ENCODE results near the gene PROSER1. TPM values are rescaled to one million over a fixed set of nuclear protein-coding genes. Genes with fewer than 3 reads are reported as not detected.
"Not testable (repeated sequence)": the region's sequence is repeated elsewhere in the genome, so short reads cannot be mapped to it uniquely, and the experiment has no call there.

The PROSER1 gene
- total RNA-seq = 10 to 100 TPM; 73.4 to 78.8 TPM

DNA sequence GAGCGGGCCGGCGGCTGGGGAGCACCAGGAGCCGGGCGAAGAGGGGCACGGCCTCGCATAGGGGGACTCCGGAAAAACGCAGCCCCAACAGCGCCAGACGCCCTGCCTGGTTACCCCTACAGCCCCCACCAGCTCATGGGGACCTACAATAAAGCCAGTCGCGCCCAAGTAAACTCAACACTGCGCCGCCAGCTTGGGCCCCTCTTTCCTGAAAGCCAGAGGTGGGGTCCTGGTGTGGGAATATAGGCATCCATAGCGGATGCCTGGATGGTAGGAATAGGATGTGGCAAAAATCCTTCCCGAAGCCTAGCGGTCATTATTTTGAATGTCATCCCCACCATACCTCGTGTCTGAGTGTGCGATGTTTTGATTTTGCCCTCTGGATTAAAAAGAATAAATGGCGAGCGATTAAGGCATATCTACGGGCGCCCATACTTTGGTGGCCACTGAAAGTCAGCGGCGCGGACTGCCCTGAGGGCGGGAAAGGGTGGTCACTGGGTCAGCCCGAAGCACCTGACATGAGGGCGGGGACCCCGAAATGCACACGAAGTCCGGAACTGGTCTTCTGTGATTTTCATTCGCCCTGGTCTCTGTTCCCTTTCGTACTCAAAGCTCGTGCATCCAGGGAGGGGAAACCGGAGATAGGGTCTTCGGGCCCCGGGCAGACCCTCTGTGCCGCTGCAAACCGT, at the start of gene PROSER1, which contains the start of gene NHLRC3:
Gene PROSER1, minus strand, starts transcription at position 210 of the 689 bp plus-strand sequence. CDS start 847 bp downstream, outside the sequence.
Gene NHLRC3, plus strand, starts transcription at position 577 of the 689 bp plus-strand sequence. CDS start 184 bp downstream, outside the sequence.
- peaks cover 41% of the 10 kb centered on the region for H3K4me1 Mint-ChIP-seq (ENCODE audit: low read depth)
- CTCF ChIA-PET = interaction anchor here (0.5 to 2.4 kb wide), 4 partner anchors 10 to 574 kb away, joined by 3 to 8 read pairs (median 6); no protein-coding TSS in a partner anchor

DNA sequence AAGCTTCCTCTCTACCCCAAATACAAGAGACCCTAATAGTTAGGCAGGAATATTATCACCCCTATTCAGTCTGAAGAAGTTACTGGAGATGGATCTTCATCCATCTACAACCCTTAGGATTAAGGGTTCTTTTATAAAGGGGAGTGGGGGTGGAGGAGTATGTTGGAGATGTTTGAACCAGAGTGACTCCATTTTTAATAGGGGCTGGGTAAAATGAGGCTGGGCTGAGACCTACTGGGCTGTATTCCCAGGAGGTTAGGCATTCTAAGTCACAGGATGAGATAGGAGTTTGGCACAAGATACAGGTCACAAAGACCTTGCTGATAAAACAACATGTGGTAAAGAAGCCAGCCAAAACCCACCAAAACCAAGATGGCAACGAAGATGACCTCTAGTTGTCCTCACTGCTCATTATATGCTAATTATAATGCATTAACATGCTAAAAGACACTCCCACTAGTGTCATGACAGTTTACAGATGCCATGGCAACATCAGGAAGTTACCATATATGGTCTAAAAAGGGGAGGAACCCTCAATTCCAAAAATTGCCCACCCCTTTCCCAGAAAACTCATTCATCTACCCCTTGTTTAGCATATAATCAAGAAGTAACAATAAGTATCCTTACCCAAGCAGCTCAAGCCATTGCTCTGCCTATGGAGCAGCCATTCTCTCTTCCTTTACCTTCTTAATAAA, 48.5 kb upstream of the PROSER1 start:
- H3K36me3 Mint-ChIP-seq (ENCODE audit: low read depth); H3K27me3 Mint-ChIP-seq (ENCODE audit: low read depth); DNase-seq; H3K9me3 Mint-ChIP-seq; intact Hi-C loops (cut with micrococcal nuclease); H3K4me3 Mint-ChIP-seq; H3K4me1 Mint-ChIP-seq (ENCODE audit: low read depth); H3K27ac Mint-ChIP-seq: not testable (repeated sequence)
- CTCF ChIA-PET = interaction anchor here (0.5 kb wide), 1 partner anchor 29 kb away, joined by 4 read pairs; no protein-coding TSS in a partner anchor

More for the DNA sequence above, at the start of gene PROSER1, which contains the start of gene NHLRC3:
- Mint-ChIP-seq H3K4me3 (peak within 1 kb of the TSS; percentile 90), H3K27ac (peak within 1 kb of the TSS; percentile 90), H3K9me3 (no peaks in the 10 kb centered on the region), H3K27me3 (ENCODE audit: low read depth) (no peaks in the 10 kb centered on the region), H3K36me3 (ENCODE audit: low read depth) (peaks cover 7% of the 10 kb centered on the region)
- peak; percentile 86 for DNase-seq
- intact Hi-C loops (cut with micrococcal nuclease) = loop anchor here (1.0 to 10.0 kb wide), 11 partner anchors 21 to 1979 kb away; partner anchors contain the start of genes COG6, ELF1, LHFPL6 and MRPS31

- H3K4me3 Mint-ChIP-seq = no peak overlapping the region
- no peaks in the 10 kb centered on the region for H3K4me1 Mint-ChIP-seq (ENCODE audit: low read depth)
- no peaks in the 10 kb centered on the region for H3K9me3 Mint-ChIP-seq
- no peak overlapping the region for H3K27ac Mint-ChIP-seq
- CTCF ChIA-PET = no interaction called here
- DNase-seq = no peak
- intact Hi-C loops (cut with micrococcal nuclease) = no loop called here
- H3K27me3 Mint-ChIP-seq (ENCODE audit: low read depth) = peaks cover 39% of the 10 kb centered on the region
- H3K36me3 Mint-ChIP-seq (ENCODE audit: low read depth) = no peaks in the 10 kb centered on the region
Measured at GRCh38 chr13:39073983-39074382, 36.1 kb upstream of the PROSER1 start.

DNA sequence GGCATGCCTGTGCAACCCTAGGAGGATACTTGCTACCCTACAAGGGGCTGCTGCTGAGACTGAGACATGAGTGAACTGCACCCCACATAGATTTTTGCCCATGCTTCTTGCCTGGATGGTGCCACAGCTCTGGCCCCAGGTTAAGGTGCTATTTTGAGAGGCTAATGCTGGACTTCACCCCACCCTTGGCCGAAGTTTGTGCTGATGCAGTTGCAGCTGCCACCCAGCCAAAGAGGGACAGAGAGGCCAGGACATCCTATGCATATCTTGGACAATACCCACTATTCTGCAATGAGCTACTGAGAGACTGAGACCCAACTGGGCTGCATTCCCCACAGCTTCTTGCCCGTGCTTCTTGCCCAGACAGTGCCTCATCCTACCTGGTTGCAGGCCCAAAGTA, 35.0 kb upstream of the PROSER1 start:
- intact Hi-C loops (cut with micrococcal nuclease) = no loop called here
- no peaks in the 10 kb centered on the region for H3K9me3 Mint-ChIP-seq
- no peaks in the 10 kb centered on the region for H3K4me1 Mint-ChIP-seq (ENCODE audit: low read depth)
- no peak overlapping the region for H3K27ac Mint-ChIP-seq
- DNase-seq = no peak
- peaks cover under 1% of the 10 kb centered on the region for H3K36me3 Mint-ChIP-seq (ENCODE audit: low read depth)
- CTCF ChIA-PET = no interaction called here
- peaks cover 36% of the 10 kb centered on the region for H3K27me3 Mint-ChIP-seq (ENCODE audit: low read depth)
- H3K4me3 Mint-ChIP-seq = no peak overlapping the region

- Mint-ChIP-seq H3K27ac (no peak overlapping the region), H3K4me1 (ENCODE audit: low read depth) (peaks cover 10% of the 10 kb centered on the region), H3K36me3 (ENCODE audit: low read depth) (peaks cover 18% of the 10 kb centered on the region), H3K9me3 (peaks cover 5% of the 10 kb centered on the region), H3K4me3 (no peak overlapping the region), H3K27me3 (ENCODE audit: low read depth) (no peaks in the 10 kb centered on the region)
- CTCF ChIA-PET = no interaction called here
- intact Hi-C loops (cut with micrococcal nuclease) = no loop called here
- no peak for DNase-seq
Measured at GRCh38 chr13:39062004-39062403, 24.1 kb upstream of the PROSER1 start.

GRCh38 chr13:39058040-39058439, 20.2 kb upstream of the PROSER1 start:
- H3K9me3 Mint-ChIP-seq = peaks cover 5% of the 10 kb centered on the region
- DNase-seq = no peak
- intact Hi-C loops (cut with micrococcal nuclease) = loop anchor here (10.0 kb wide), 1 partner anchor 347 kb away; no protein-coding TSS in a partner anchor
- H3K27me3 Mint-ChIP-seq (ENCODE audit: low read depth) = no peaks in the 10 kb centered on the region
- H3K36me3 Mint-ChIP-seq (ENCODE audit: low read depth) = peaks cover 14% of the 10 kb centered on the region
- H3K4me3 Mint-ChIP-seq = no peak overlapping the region
- peaks cover 15% of the 10 kb centered on the region for H3K4me1 Mint-ChIP-seq (ENCODE audit: low read depth)
- CTCF ChIA-PET = interaction anchor here (0.6 kb wide), 1 partner anchor 28 kb away, joined by 4 read pairs; no protein-coding TSS in a partner anchor
- H3K27ac Mint-ChIP-seq = no peak overlapping the region

DNA sequence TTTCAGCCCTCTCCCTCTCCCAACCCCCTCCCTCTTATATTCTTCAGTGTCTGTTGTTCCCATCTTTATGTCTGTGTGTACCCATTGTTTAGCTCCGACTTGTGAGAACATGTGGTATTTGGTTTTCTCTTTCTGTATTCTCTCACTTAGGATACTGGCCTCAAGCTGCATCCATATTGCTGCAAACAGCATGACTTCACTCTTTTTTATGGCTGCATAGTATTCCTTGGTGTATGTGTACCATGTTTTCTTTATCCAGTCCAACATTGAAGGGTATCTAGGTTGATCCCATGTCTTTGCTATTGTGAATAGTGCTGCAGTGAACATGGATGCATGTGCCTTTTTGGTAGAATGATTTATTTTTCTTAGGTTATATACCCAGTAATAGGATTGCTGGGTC, 18.1 kb upstream of the PROSER1 start:
- peaks cover 18% of the 10 kb centered on the region for H3K4me1 Mint-ChIP-seq (ENCODE audit: low read depth)
- intact Hi-C loops (cut with micrococcal nuclease) = loop anchor here (10.0 kb wide), 1 partner anchor 349 kb away; no protein-coding TSS in a partner anchor
- DNase-seq = no peak
- peaks cover 5% of the 10 kb centered on the region for H3K9me3 Mint-ChIP-seq
- H3K36me3 Mint-ChIP-seq (ENCODE audit: low read depth) = peaks cover 12% of the 10 kb centered on the region
- CTCF ChIA-PET = no interaction called here
- H3K27me3 Mint-ChIP-seq (ENCODE audit: low read depth) = no peaks in the 10 kb centered on the region
- no peak overlapping the region for H3K4me3 Mint-ChIP-seq
- no peak overlapping the region for H3K27ac Mint-ChIP-seq

DNA sequence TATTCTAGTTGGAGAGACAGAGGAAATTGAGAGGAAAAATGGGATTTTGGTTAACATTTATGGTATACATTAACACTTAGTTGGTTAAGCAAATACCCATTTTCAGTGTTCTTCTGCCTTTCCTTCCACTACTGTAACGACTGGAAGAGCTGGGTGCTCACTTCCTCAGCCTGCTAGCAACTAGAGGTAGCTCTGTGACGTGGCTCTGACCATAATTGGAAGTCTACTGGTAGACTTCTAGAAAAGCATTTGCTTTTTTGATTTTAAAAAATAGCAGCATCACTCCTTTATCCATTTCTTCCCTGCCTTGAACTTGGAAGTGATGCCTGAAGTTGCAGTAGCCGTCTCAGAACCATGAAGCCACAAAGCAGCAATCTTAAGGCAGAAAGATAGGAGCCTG, 16.2 kb upstream of the PROSER1 start:
- Mint-ChIP-seq H3K9me3 (peaks cover 3% of the 10 kb centered on the region), H3K36me3 (ENCODE audit: low read depth) (peaks cover 7% of the 10 kb centered on the region), H3K4me3 (no peak overlapping the region), H3K27ac (no peak overlapping the region), H3K27me3 (ENCODE audit: low read depth) (no peaks in the 10 kb centered on the region), H3K4me1 (ENCODE audit: low read depth) (peaks cover 14% of the 10 kb centered on the region)
- no peak for DNase-seq
- CTCF ChIA-PET = interaction anchor here (1.1 kb wide), 1 partner anchor 79 kb away, joined by 3 read pairs; no protein-coding TSS in a partner anchor
- intact Hi-C loops (cut with micrococcal nuclease) = loop anchor here (5.0 to 10.0 kb wide), 2 partner anchors 351 to 603 kb away; partner anchors contain the start of gene COG6

DNA sequence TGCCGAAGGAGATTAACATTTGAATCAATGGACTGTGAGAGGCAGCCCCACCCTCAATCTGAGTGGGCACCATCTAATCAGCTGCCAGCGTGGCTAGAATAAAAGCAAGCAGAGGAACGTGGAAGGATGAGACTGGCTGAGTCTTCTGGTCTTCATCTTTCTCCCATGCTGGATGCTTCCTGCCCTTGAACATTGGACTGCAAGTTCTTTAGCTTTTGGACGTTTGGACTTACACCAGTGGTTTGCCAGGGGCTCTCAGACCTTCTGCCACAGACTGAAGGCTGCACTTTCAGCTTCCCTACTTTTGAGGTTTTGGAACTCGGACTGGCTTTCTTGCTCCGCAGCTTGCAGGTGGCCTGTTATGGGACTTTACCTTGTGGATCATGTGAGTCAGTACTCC, 15.1 kb upstream of the PROSER1 start:
- Mint-ChIP-seq H3K27me3 (ENCODE audit: low read depth) (no peaks in the 10 kb centered on the region), H3K4me3 (no peak overlapping the region), H3K9me3 (peaks cover 3% of the 10 kb centered on the region), H3K4me1 (ENCODE audit: low read depth) (peaks cover 15% of the 10 kb centered on the region), H3K27ac (no peak overlapping the region), H3K36me3 (ENCODE audit: low read depth) (peaks cover 11% of the 10 kb centered on the region)
- intact Hi-C loops (cut with micrococcal nuclease) = loop anchor here (5.0 to 10.0 kb wide), 2 partner anchors 352 to 604 kb away; partner anchors contain the start of gene COG6
- DNase-seq = no peak
- CTCF ChIA-PET = interaction anchor here (0.7 to 1.2 kb wide), 4 partner anchors 80 to 563 kb away, joined by 3 read pairs; no protein-coding TSS in a partner anchor

DNA sequence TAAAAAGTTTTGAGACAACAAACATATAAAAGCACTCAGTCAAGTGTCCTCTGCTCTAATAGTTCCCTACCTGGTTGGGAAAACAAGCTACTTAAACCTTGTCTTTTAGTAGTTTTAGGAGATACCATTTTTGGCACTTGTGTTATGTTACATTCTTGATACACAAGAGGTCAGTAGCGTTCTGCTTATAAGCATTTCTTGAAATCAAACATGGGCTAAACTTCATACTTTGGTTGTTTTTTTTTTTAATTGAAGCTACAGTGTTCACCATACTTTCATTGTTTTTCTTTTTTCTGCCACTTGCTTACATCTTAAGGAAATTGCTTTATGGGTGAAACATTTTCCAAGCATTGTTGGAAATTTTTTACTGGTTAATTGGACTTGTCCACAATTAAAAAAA, 13.3 kb upstream of the PROSER1 start:
- Mint-ChIP-seq H3K4me1 (ENCODE audit: low read depth) (peaks cover 14% of the 10 kb centered on the region), H3K27ac (no peak overlapping the region), H3K27me3 (ENCODE audit: low read depth) (no peaks in the 10 kb centered on the region), H3K4me3 (no peak overlapping the region), H3K9me3 (peaks cover 3% of the 10 kb centered on the region), H3K36me3 (ENCODE audit: low read depth) (peaks cover 12% of the 10 kb centered on the region)
- no peak for DNase-seq
- CTCF ChIA-PET = interaction anchor here (0.5 to 2.0 kb wide), 11 partner anchors 10 to 565 kb away, joined by 3 to 15 read pairs (median 6); partner anchors contain the start of genes NHLRC3 and PROSER1
- intact Hi-C loops (cut with micrococcal nuclease) = loop anchor here (1.0 to 10.0 kb wide), 6 partner anchors 94 to 625 kb away; partner anchors contain the start of gene COG6

DNA sequence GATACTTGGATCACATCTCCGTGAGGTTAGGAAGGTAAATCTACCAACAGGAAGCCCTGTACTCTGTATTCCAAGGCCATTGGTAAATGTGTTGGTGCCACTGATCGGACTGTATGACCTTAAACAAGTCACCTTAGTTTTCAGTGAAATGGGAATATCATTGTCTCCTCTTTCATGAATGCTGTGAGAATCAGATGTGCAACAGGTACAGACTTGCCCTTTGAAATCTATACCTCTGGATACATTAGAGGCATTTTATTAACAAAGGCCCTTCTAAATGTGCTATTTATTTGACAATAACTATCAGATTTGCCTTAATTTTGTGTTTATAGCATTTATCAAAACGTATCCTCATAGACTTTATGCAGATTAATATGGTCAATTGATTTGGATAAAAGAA, 11.4 kb upstream of the PROSER1 start:
- intact Hi-C loops (cut with micrococcal nuclease) = no loop called here
- H3K27ac Mint-ChIP-seq = no peak overlapping the region
- no peaks in the 10 kb centered on the region for H3K27me3 Mint-ChIP-seq (ENCODE audit: low read depth)
- no peaks in the 10 kb centered on the region for H3K9me3 Mint-ChIP-seq
- CTCF ChIA-PET = interaction anchor here (0.6 to 2.0 kb wide), 4 partner anchors 10 to 638 kb away, joined by 3 to 8 read pairs (median 4); partner anchors contain the start of gene NHLRC3
- H3K36me3 Mint-ChIP-seq (ENCODE audit: low read depth) = peaks cover 10% of the 10 kb centered on the region
- peaks cover 23% of the 10 kb centered on the region for H3K4me1 Mint-ChIP-seq (ENCODE audit: low read depth)
- no peak for DNase-seq
- no peak overlapping the region for H3K4me3 Mint-ChIP-seq

GRCh38 chr13:39048806-39049205, 10.9 kb upstream of the PROSER1 start:
- H3K27ac Mint-ChIP-seq = no peak overlapping the region
- H3K36me3 Mint-ChIP-seq (ENCODE audit: low read depth) = peaks cover 10% of the 10 kb centered on the region

More at GRCh38 chr13:39048806-39049205, 10.9 kb upstream of the PROSER1 start:
- H3K4me3 Mint-ChIP-seq = no peak overlapping the region
- no peaks in the 10 kb centered on the region for H3K9me3 Mint-ChIP-seq
- H3K4me1 Mint-ChIP-seq (ENCODE audit: low read depth) = peaks cover 22% of the 10 kb centered on the region
- DNase-seq = no peak
- H3K27me3 Mint-ChIP-seq (ENCODE audit: low read depth) = no peaks in the 10 kb centered on the region
- CTCF ChIA-PET = interaction anchor here (0.6 to 2.0 kb wide), 5 partner anchors 10 to 638 kb away, joined by 3 to 8 read pairs (median 4); partner anchors contain the start of gene NHLRC3
- intact Hi-C loops (cut with micrococcal nuclease) = no loop called here

Data from activated naive CD4-positive, alpha-beta T cell treated with anti-CD3 and anti-CD28 coated beads for 36 hours (primary cell).